ENCODE results near the gene NDUFB1. TPM values are rescaled to one million over a fixed set of nuclear protein-coding genes. Genes with fewer than 3 reads are reported as not detected.
A peak's percentile ranks its signal among the peaks of the same experiment; 100 is the strongest.

NDUFB1 gene
- total and polyA plus RNA-seq, 2 of the 13 experiments (the other 11 are each of a cell fraction or from before 2014, with no cell fraction given), result 181 to 281 TPM

GRCh38 chr14:92121207-92121669 lies 268 bp downstream of the NDUFB1 start (continued):
- TF ChIP-seq NONO (IDR thresholded peaks at IDR 0.05) (no peak), NONO (CRISPR knock-in tag; conservative IDR thresholded peaks at IDR 0.05) (peak; percentile 71; the same call in 1 of the 2 replicates), E2F1 (CRISPR knock-in tag; IDR thresholded peaks at IDR 0.05) (peak; percentile 25; the same call in 1 of the 2 replicates), KMT2A (CRISPR knock-in tag; IDR thresholded peaks at IDR 0.05) (no peak), ZNF691 (CRISPR knock-in tag; IDR thresholded peaks at IDR 0.05; ENCODE audit: borderline replicate concordance, low read depth) (no peak), REXO4 (CRISPR knock-in tag; IDR thresholded peaks at IDR 0.05; ENCODE audit: borderline replicate concordance) (0 out of 2 replicates have a peak, but pooled peaks have one; percentile 27), RORA (CRISPR knock-in tag; IDR thresholded peaks at IDR 0.05) (no peak), NFKB2 (CRISPR knock-in tag; IDR thresholded peaks at IDR 0.05; ENCODE audit: borderline replicate concordance) (0 out of 2 replicates have a peak, but pooled peaks have one; percentile 19), NAIF1 (CRISPR knock-in tag; IDR thresholded peaks at IDR 0.05; ENCODE audit: borderline replicate concordance) (no peak), ZNF766 (CRISPR knock-in tag; IDR thresholded peaks at IDR 0.05; ENCODE audit: borderline replicate concordance) (no peak), ZNF136 (CRISPR knock-in tag; IDR thresholded peaks at IDR 0.05; ENCODE audit: low read depth) (0 out of 2 replicates have a peak, but pooled peaks have one; percentile 20), SIN3A (IDR thresholded peaks at IDR 0.05; ENCODE audit: borderline replicate concordance, low read depth, low read length) (0 out of 2 replicates have a peak, but pooled peaks have one; percentile 6), ZNF660 (CRISPR knock-in tag; IDR thresholded peaks at IDR 0.05; ENCODE audit: borderline replicate concordance, low read depth) (0 out of 2 replicates have a peak, but pooled peaks have one; percentile 7), MTA1 (CRISPR knock-in tag; IDR thresholded peaks at IDR 0.05; ENCODE audit: borderline replicate concordance) (0 out of 2 replicates have a peak, but pooled peaks have one; percentile 13), ZNF468 (CRISPR knock-in tag; IDR thresholded peaks at IDR 0.05) (peak; percentile 64; the same call in 1 of the 2 replicates), POGK (CRISPR knock-in tag; conservative IDR thresholded peaks at IDR 0.05) (peak; percentile 48; the same call in 1 of the 2 replicates), SAP130 (CRISPR knock-in tag; IDR thresholded peaks at IDR 0.05; ENCODE audit: low read depth) (peak; percentile 62), ZNF160 (CRISPR knock-in tag; IDR thresholded peaks at IDR 0.05) (peak; percentile 10; the same call in 1 of the 2 replicates), ZNF235 (CRISPR knock-in tag; IDR thresholded peaks at IDR 0.05; ENCODE audit: borderline replicate concordance) (0 out of 2 replicates have a peak, but pooled peaks have one; percentile 40), ATF7-NPFF (CRISPR knock-in tag; IDR thresholded peaks at IDR 0.05; ENCODE audit: low read depth) (no peak), MEIS2 (CRISPR knock-in tag; IDR thresholded peaks at IDR 0.05) (0 out of 2 replicates have a peak, but pooled peaks have one; percentile 0), CENPX (CRISPR knock-in tag; IDR thresholded peaks at IDR 0.05) (no peak), SP1 (IDR thresholded peaks at IDR 0.05) (no peak), SP1 (CRISPR knock-in tag; IDR thresholded peaks at IDR 0.05) (no peak), ZNF75D (CRISPR knock-in tag; IDR thresholded peaks at IDR 0.05; ENCODE audit: borderline replicate concordance) (no peak), ZNF557 (CRISPR knock-in tag; IDR thresholded peaks at IDR 0.05) (0 out of 2 replicates have a peak, but pooled peaks have one; percentile 27), ASH2L (IDR thresholded peaks at IDR 0.05; ENCODE audit: insufficient read length, low read depth, low read length) (no peak), POLR2AphosphoS5 (IDR thresholded peaks at IDR 0.05; ENCODE audit: low read depth, low read length) (peak; percentile 87), ZNF12 (CRISPR knock-in tag; IDR thresholded peaks at IDR 0.05) (no peak)

Measured in HepG2 (cell line).